ENCODE results near the gene CELF4.
A peak's percentile ranks its signal among the peaks of the same experiment; 100 is the strongest.

The CELF4 gene

GRCh38 chr18:37493352-37493935 is 72.2 kb downstream of the CELF4 start:
- Histone ChIP-seq H3K9ac (ENCODE audit: low read depth, low read length) (no peak overlapping the region), H3K4me2 (ENCODE audit: insufficient read depth, low read length) (no peak overlapping the region), H2AFZ (ENCODE audit: low read depth, low read length) (no peak overlapping the region), H3K4me3 (ENCODE audit: low read depth in 1 of 2, low read length in 2 of 2) (no peak overlapping the region), H3K4me1 (ENCODE audit: insufficient read depth, low read length) (no peaks in the 10 kb centered on the region), H3K27ac (ENCODE audit: low read length) (no peak overlapping the region), H3K27me3 (ENCODE audit: insufficient read depth, low read length, poor library complexity) (peaks cover 2% of the 10 kb centered on the region), H3K9me3 (ENCODE audit: insufficient read depth, low read length, severe bottlenecking) (no peaks in the 10 kb centered on the region), H3K79me2 (ENCODE audit: insufficient read depth, low read length) (no peaks in the 10 kb centered on the region), H4K20me1 (ENCODE audit: insufficient read depth, low read length) (no peaks in the 10 kb centered on the region), H3K36me3 (ENCODE audit: insufficient read depth, low read length) (no peaks in the 10 kb centered on the region)
- TF ChIP-seq EZH2 (IDR thresholded peaks at IDR 0.05; ENCODE audit: borderline replicate concordance, low read depth, low read length, severe bottlenecking): no peak
- TF ChIP-seq, protein P1, sequence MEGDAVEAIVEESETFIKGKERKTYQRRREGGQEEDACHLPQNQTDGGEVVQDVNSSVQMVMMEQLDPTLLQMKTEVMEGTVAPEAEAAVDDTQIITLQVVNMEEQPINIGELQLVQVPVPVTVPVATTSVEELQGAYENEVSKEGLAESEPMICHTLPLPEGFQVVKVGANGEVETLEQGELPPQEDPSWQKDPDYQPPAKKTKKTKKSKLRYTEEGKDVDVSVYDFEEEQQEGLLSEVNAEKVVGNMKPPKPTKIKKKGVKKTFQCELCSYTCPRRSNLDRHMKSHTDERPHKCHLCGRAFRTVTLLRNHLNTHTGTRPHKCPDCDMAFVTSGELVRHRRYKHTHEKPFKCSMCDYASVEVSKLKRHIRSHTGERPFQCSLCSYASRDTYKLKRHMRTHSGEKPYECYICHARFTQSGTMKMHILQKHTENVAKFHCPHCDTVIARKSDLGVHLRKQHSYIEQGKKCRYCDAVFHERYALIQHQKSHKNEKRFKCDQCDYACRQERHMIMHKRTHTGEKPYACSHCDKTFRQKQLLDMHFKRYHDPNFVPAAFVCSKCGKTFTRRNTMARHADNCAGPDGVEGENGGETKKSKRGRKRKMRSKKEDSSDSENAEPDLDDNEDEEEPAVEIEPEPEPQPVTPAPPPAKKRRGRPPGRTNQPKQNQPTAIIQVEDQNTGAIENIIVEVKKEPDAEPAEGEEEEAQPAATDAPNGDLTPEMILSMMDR (IDR thresholded peaks at IDR 0.05; ENCODE audit: borderline replicate concordance, extremely low read depth, low read length, poor library complexity, severe bottlenecking): no peak
- ATAC-seq (ENCODE audit: insufficient read depth, low read depth): peak; percentile 73
- peak; percentile 11 for DNase-seq

GRCh38 chr18:37492952-37493351 is 72.6 kb downstream of the CELF4 start:
- no peak overlapping the region for H3K4me2 ChIP-seq (ENCODE audit: insufficient read depth, low read length)
- no peaks in the 10 kb centered on the region for H3K4me1 ChIP-seq (ENCODE audit: insufficient read depth, low read length)
- no peaks in the 10 kb centered on the region for H3K79me2 ChIP-seq (ENCODE audit: insufficient read depth, low read length)
- TF ChIP-seq, protein P1 (IDR thresholded peaks at IDR 0.05; ENCODE audit: borderline replicate concordance, extremely low read depth, low read length, poor library complexity, severe bottlenecking): no peak
- TF ChIP-seq EZH2 (IDR thresholded peaks at IDR 0.05; ENCODE audit: borderline replicate concordance, low read depth, low read length, severe bottlenecking): no peak
- peaks cover 7% of the 10 kb centered on the region for H3K27me3 ChIP-seq (ENCODE audit: insufficient read depth, low read length, poor library complexity)
- H2AFZ ChIP-seq (ENCODE audit: low read depth, low read length): no peak overlapping the region
- no peak overlapping the region for H3K4me3 ChIP-seq (ENCODE audit: low read depth in 1 of 2, low read length in 2 of 2)
- DNase-seq: no peak
- no peaks in the 10 kb centered on the region for H3K36me3 ChIP-seq (ENCODE audit: insufficient read depth, low read length)
- no peak for ATAC-seq (ENCODE audit: insufficient read depth, low read depth)
- H3K27ac ChIP-seq (ENCODE audit: low read length): no peak overlapping the region
- no peaks in the 10 kb centered on the region for H3K9me3 ChIP-seq (ENCODE audit: insufficient read depth, low read length, severe bottlenecking)
- no peak overlapping the region for H3K9ac ChIP-seq (ENCODE audit: low read depth, low read length)
- no peaks in the 10 kb centered on the region for H4K20me1 ChIP-seq (ENCODE audit: insufficient read depth, low read length)

DNA sequence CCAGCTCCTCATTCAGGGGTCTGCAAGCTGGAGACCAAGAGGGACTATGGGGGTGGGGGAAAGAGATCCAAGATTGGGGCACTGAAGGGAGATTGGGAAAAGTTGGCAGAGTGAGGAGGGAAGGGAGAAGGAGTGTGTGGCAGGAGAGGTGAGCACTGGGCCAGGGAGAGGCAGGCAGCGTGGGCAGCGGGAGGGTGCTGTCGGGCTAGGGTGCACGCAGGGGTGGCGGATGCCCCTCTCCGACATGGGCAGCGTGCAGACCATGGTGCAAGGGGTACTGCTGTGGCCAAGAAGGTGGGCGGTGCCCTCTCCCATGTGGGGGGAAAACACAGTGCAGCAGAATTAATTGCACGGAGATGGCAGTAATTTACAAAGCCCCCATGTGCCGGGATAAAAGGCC is 74.1 kb downstream of the CELF4 start:
- Histone ChIP-seq H3K4me2 (ENCODE audit: insufficient read depth, low read length) (no peak overlapping the region), H3K27ac (ENCODE audit: low read length) (no peak overlapping the region), H3K9me3 (ENCODE audit: insufficient read depth, low read length, severe bottlenecking) (no peaks in the 10 kb centered on the region), H4K20me1 (ENCODE audit: insufficient read depth, low read length) (no peaks in the 10 kb centered on the region), H3K9ac (ENCODE audit: low read depth, low read length) (no peak overlapping the region), H2AFZ (ENCODE audit: low read depth, low read length) (no peak overlapping the region), H3K79me2 (ENCODE audit: insufficient read depth, low read length) (no peaks in the 10 kb centered on the region), H3K36me3 (ENCODE audit: insufficient read depth, low read length) (no peaks in the 10 kb centered on the region), H3K4me1 (ENCODE audit: insufficient read depth, low read length) (no peaks in the 10 kb centered on the region), H3K4me3 (ENCODE audit: low read depth in 1 of 2, low read length in 2 of 2) (no peak overlapping the region), H3K27me3 (ENCODE audit: insufficient read depth, low read length, poor library complexity) (peaks cover 10% of the 10 kb centered on the region)
- ATAC-seq (ENCODE audit: insufficient read depth, low read depth): no peak
- no peak for DNase-seq
- TF ChIP-seq, protein P1 (IDR thresholded peaks at IDR 0.05; ENCODE audit: borderline replicate concordance, extremely low read depth, low read length, poor library complexity, severe bottlenecking): no peak

DNA sequence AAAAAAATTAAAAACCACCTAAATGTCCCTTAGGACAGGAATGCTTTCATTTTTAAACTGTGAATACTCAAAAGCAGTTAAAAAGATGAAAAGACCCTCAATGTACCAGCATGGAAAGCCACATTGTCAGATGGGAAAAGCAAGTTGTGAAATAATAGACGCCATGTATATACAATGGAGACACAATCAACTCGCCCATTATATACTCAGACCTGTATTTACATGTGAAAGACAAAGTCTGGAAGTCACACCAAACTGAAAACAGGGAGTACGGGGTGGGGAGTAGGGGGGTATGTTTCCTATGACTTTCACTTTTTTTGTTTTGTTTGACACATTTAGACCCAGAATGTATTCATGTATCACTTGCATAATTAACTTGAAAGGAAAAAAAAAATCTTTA is 75.6 kb downstream of the CELF4 start:
- Histone ChIP-seq H3K9me3 (ENCODE audit: insufficient read depth, low read length, severe bottlenecking) (no peaks in the 10 kb centered on the region), H3K4me2 (ENCODE audit: insufficient read depth, low read length) (no peak overlapping the region), H3K36me3 (ENCODE audit: insufficient read depth, low read length) (no peaks in the 10 kb centered on the region), H3K4me1 (ENCODE audit: insufficient read depth, low read length) (no peaks in the 10 kb centered on the region), H3K4me3 (ENCODE audit: low read depth in 1 of 2, low read length in 2 of 2) (no peak overlapping the region), H3K27me3 (ENCODE audit: insufficient read depth, low read length, poor library complexity) (peaks cover 10% of the 10 kb centered on the region), H3K27ac (ENCODE audit: low read length) (no peak overlapping the region), H3K9ac (ENCODE audit: low read depth, low read length) (no peak overlapping the region), H3K79me2 (ENCODE audit: insufficient read depth, low read length) (no peaks in the 10 kb centered on the region), H2AFZ (ENCODE audit: low read depth, low read length) (no peak overlapping the region), H4K20me1 (ENCODE audit: insufficient read depth, low read length) (no peaks in the 10 kb centered on the region)
- no peak for ATAC-seq (ENCODE audit: insufficient read depth, low read depth)
- no peak for DNase-seq
- TF ChIP-seq EZH2 (IDR thresholded peaks at IDR 0.05; ENCODE audit: borderline replicate concordance, low read depth, low read length, severe bottlenecking): no peak
- TF ChIP-seq, protein P1 (IDR thresholded peaks at IDR 0.05; ENCODE audit: borderline replicate concordance, extremely low read depth, low read length, poor library complexity, severe bottlenecking): no peak

Measured in DND-41 (cell line).